HL-60/S4 treated with retinoic acid at 250 ng/mL for 4 days and 3 days (cell line): Measurements from ENCODE around the gene RAP1GAP2.
"Not testable (repeated sequence)": the region's sequence is repeated elsewhere in the genome, so short reads cannot be mapped to it uniquely, and the experiment has no call there.

Experiments
- in situ Hi-C: fragments of 300-500 bp; cut with MboI; formaldehyde crosslinking; loops from 2 replicates; pipeline ENCODE4 v1.7.0; 2022; ENCODE audit warnings: low sequenced_read_pairs

Gene RAP1GAP2

DNA sequence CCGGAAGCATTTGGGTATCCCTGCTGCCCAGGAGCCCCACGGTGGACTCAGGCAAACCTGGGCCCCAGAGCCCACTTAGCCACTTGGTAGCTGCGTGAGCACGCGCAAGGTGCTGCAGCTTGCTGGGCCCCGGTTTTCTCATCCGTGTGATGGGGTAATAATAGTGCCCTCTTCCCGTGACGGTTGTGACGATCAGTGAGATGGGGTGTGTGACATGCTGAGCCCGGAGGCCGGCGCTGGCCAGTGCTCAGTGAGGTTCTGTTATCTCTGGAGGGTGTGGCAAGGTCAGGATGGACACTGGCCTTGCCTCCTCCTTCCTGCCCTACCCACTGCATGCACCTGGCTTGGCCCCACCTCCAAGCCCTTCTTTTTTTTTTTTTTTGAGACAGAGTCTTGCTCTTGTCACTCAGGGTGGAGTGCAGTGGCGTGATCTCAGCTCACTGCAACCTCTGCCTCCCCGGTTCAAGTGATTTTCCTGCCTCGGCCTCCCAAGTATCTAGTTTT, 82.6 kb downstream of the RAP1GAP2 start:
- in situ Hi-C loops, result no loop called here

DNA sequence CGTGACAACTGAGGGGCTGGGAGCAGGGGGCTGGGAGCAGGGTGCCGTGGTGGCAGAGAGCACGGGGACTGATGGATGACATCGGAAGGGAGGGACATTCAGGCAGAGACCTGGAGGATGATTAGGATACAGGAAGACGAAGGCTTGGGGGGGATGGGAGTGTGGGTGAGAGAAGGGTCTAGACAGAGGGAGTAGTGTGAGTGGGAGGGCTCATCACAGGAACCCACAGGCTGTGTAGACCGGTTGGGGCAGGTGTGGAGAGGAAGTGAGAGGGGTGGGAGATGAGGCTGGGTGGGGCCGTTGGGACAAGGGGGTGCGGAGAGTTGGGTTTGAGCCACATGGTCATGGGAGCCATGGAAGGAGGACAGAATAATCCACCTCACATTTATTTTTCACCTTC, 83.8 kb downstream of the RAP1GAP2 start:
- in situ Hi-C loops, result no loop called here

- in situ Hi-C loops, result no loop called here
Observed at GRCh38 chr17:2881295-2881694, 85.1 kb downstream of the RAP1GAP2 start.

DNA sequence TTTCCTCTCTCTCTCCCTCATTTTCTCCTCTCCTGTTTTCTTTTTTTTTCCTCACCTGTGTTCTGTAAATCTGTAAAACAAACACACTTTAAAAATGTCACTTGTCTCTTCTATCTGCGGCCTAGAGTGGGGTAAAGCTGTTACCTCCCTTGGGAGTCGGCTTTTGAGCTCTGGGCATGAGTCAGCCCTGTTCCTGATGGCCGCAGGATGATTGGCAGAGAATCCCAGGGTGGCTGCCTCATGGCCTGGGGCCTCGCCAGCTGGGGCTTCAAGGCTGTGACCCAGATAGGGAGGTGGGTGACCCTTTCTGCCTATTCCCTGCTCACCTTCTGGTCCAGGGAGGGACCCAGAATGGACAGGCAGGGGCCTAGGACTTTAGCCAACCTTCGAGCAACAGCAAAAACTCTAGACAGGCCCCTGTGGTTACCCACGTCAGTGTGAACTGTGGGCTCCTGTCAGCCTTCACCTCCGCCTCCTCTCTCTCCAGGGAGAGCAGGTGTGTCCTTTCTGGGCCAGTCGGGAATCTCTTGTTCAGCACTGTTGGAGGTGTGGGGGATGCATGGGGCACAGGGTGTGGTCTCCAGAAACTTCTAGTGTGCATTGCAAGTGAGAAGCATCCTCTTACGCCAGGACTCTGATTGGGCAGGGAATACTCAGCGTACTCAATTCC, 87.4 kb downstream of the RAP1GAP2 start:
- in situ Hi-C loops, result no loop called here

DNA sequence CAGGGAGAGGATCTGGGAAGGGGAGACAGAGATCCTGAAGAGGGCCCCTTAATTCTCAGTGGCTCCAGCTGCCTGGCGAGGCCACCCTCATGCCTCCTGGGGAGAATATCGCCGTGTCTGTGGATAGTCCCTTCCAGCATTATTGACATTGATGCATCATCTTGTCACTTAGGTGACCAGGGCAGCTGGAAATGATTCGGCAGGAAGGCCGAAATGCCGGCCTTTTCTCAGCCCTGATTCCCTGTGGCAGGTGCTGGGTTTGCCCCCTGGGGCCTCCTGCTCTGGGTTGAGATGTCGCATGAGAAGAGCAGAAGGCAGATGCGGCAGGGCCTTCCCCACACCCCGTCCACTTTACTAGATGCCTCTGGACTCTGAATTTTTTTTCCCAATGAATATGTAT, 89.5 kb downstream of the RAP1GAP2 start:
- in situ Hi-C loops, result no loop called here

DNA sequence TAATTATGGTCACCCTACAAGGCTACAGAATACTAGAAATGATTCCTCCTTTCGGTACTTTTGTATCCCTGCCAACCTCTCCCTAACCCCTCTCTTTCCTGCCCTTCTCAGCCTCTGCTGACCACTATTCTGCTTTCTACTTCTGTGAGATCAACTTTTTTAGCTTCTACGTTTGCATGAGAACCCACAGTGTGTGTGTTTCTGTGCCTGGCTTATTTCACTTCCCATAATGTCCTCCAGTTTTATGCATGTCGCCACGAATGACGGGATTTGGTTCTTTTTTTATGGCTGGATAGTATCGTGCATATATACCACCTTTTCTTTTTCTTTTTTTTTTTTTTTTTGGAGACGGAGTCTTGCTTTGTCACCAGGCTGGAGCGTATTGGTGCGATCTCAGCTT, 92.1 kb downstream of the RAP1GAP2 start:
- in situ Hi-C loops, result no loop called here

DNA sequence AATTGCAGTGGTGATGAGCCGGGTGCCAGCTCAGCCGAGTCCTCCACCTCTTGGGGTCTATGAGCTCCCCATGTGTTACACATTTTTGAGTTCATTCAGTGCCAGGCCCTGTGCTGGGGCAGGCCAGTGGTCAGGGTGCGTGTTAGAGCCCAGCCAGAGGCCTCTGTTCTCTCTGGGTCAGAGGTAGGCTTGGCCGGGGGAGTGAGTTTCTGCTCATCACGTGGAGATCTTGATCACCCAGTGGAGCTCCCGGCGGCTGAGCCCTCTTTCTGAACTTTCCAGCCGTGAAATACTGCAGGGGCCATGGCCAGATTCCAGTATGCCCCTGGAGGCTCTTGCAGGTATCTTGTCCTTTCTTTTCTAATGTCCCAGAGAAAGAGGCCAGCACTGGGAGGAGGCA, 93.0 kb downstream of the RAP1GAP2 start:
- in situ Hi-C loops, result no loop called here

DNA sequence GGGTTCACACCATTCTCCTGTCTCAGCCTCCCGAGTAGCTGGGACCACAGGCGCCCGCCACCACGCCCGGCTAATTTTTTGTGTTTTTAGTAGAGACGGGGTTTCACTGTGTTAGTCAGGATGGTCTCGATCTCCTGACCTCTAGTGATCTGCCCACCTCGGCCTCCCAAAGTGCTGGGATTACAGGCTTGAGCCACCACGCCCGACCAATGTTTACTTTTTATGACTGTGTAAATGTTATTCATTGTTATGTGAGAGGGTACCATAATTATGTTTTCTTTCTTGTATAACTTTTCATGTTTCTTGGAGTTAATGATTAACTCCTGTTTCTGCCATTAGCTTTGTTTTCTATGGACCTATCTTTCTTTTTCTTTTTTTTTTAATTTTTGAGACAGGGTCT, 94.5 kb downstream of the RAP1GAP2 start:
- in situ Hi-C loops, result not testable (repeated sequence)

DNA sequence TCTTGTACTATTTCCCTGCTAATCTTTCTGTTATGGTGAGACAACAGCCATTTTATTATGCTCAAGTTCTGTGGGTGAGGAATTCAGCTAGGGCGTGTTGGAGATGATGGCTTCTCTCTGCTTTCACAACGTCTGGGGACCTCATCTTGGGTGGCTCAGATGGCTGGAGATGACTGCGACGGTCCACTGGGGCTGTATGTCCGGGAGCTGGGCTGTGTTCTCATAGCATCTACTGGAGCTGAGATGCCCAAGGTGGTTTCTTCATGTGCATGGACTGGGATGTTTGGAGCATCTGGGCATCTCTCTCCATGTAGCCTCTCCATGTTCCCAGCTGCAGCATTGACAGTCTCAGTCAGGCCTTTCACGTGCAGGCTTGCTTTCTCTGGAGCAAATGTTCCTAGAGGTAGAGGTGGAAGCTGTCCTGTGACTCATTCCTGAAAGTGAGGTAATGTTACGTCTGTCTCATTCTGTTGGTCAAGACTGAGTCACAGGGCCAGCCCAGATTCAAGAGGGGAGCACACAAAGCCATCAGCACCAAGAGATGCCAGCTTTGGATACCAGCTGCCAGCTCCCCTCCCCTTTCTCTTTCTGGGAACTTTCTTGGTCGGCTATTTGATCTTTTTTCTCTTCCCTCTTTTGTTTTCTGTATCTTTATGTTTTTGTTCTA, 96.2 kb downstream of the RAP1GAP2 start:
- in situ Hi-C loops, result no loop called here

- in situ Hi-C loops, result no loop called here
Observed at GRCh38 chr17:2893422-2893914, 97.2 kb downstream of the RAP1GAP2 start.

DNA sequence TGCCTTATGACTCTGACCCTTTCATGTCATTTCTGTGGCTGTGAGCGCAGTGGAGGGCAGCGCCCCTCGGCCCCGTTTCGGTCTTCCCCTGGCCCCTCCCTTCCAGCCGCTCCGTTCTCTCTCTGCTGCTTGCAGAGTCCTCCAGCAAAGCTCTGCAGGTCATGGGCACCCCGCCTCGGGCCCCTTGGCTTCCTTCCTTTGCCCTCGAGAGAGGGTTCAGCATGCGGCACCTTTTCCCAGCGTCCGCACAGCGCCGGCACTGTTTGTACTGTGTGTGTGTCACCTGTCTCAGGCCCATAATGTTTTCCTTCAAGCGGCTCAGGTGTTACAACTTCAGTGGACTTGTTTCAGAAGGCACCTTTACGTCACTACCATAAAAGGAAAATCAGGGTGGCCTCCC, 98.5 kb downstream of the RAP1GAP2 start:
- in situ Hi-C loops, result no loop called here

DNA sequence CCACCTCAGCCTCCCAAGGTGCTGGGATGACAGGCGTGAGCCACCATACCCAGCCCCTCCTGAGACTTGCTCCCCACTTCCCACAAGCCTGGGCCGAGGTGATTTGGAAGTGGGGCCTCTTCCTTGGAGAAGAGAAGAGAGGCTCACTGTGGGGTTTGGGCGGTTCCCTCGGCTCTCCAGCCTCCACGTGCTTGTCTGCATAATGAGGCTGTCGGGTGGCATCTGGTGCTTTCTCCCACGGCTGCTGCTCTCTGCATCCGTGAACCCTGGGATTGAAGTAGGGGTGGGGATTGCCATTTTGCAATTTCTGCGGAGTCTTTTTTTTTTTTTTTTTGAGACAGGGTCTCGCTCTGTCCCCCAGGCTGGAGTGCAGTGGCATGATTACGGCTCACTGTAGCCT, 101.4 kb downstream of the RAP1GAP2 start:
- in situ Hi-C loops, result no loop called here

DNA sequence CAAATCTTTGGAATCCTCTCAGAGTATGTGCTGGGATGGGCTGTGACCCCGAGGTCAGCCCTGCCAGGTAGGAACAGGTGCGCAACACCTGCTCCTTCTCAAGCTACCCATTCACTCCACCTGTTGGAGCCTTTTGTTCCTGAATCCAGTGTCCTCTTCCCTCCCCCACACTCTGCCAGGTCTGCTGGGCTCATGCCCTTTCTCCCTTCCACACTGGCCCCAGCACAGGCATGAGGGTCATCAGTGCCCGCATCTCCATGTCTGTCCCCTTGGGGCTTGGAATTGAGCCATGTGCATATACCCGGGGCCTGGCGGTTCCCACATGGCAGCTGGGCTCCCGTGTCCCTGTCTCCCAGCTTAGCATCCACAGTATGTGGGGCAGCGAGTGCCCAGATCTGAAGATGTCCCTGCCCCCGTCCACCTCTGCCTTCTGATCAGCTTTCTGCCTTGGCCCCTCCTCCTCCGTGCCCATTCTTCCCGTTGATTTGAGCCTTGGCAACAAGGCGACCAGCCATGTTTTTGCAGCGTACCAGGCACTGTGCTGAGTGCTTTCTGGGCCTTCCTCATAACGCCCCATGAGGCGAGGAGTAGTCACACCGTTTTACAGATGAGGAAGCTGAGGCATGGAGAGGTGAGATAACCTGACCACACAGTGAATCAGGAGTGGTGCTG, 102.2 kb downstream of the RAP1GAP2 start:
- in situ Hi-C loops, result no loop called here

- in situ Hi-C loops, result no loop called here
Observed at GRCh38 chr17:2899906-2900305, 103.7 kb downstream of the RAP1GAP2 start.

DNA sequence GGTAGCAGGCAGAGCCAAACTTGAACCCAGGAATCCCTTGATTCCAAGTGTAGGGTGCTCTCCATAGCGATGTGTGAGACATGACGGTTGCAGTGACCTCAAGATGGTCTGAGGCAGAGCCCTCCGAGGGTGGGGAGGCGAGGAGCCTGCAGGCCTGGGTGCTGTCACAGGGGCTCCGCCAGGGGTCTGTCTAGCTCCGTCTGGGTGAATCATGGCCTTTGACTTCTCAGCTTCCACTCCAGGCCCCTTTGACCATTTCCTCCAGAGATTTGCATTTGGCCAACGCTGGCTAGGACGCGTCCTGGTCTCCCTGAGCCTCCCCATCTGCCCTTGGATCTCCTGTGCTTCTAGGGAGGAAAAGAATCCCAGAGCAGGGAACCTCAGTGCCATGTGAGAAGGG, 104.6 kb downstream of the RAP1GAP2 start:
- in situ Hi-C loops, result no loop called here

DNA sequence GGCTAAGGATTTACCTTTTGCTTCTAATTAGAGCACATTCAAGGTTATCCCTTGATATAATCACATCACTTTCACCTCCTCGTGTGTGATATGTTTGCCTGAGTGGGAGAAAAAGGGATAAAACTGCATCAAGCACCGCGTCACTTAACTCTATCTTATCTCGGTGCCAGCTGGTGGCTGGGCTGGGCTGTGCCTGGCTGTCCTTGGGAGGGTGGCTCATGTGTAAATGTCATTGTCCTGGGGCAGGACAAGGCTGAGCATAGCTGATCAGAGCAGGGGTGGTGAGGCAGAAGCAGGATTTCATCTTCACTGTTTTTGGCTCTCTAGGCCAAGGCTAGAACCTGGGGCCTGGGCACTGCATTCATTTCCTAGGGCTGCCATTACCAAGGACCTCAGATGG, 105.3 kb downstream of the RAP1GAP2 start:
- in situ Hi-C loops, result no loop called here

DNA sequence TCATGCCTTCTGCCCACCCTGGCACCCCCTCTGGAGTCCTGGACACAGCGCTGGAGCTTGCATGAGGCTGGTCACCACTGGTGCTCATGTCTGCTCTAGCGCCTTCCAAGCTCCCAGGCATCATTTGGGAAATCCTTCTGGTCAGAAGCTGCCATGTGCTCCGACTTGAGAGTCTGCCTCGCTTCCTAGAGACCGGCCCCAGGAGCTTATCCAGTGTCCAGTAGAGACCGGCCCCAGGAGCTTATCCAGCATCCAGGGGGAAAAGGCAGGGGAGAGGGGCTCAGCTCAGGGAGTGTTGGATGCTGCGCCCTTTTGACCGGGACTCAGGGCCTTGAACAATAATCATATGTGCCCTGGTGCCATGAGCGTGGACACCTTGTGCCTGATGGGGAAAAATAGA, 106.3 kb downstream of the RAP1GAP2 start:
- in situ Hi-C loops, result no loop called here

- in situ Hi-C loops, result no loop called here
Observed at GRCh38 chr17:2903193-2903974, 107.1 kb downstream of the RAP1GAP2 start.

GRCh38 chr17:2904135-2904534, 107.9 kb downstream of the RAP1GAP2 start:
- in situ Hi-C loops, result no loop called here

DNA sequence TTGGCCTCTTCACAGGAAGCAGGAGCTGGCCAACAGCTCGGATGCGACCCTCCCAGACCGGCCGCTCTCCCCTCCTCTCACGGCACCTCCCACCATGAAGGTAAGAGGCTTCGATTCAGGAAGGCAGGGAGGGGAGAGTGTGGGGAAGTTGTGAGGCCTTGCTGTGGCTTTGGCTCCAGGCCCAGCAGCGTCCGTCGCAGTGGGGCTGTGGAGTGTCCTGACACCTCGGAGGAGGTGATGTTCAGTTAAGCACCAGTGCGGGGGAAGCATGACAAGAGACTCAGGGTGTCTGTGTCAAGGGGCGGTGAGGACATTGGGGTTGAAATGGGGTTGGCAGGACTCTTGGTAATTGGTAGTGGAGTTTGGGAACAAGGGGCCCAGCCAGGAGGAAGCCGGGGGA, 109.0 kb downstream of the RAP1GAP2 start:
- in situ Hi-C loops, result no loop called here
